Measurements from ENCODE around the gene OSBP. TPM values are rescaled to one million over a fixed set of nuclear protein-coding genes. Genes with fewer than 3 reads are reported as not detected.

The OSBP gene
- total and polyA plus RNA-seq, 2 experiments from 2014 or later = 11.0 to 39.3 TPM

GRCh38 chr11:59542142-59542810, 73.3 kb downstream of the OSBP start (continued):
- no peak for TF ChIP-seq ZNF462 (CRISPR knock-in tag; IDR thresholded peaks at IDR 0.05)

- Histone ChIP-seq H3K27ac (ENCODE audit: low read depth) (no peak overlapping the region), H3K36me3 (ENCODE audit: insufficient read depth) (no peaks in the 10 kb centered on the region), H3K4me3 (no peak overlapping the region), H3K79me2 (replicated peaks; ENCODE audit: insufficient read depth) (no peaks in the 10 kb centered on the region), H4K20me1 (replicated peaks; ENCODE audit: insufficient read depth) (no peaks in the 10 kb centered on the region), H3K4me2 (no peak overlapping the region), H2AFZ (peak overlapping the region; percentile 32; the same call in 1 of the 2 replicates), H3K27me3 (ENCODE audit: insufficient read depth) (no peaks in the 10 kb centered on the region), H3K9me2 (ENCODE audit: insufficient read depth) (peaks cover 9% of the 10 kb centered on the region; the same call in 1 of the 2 replicates), H3K4me1 (ENCODE audit: insufficient read depth) (peaks cover 5% of the 10 kb centered on the region; the same call in 1 of the 2 replicates), H3F3A (replicated peaks; ENCODE audit: low read depth) (no peaks in the 10 kb centered on the region)
- Mint-ChIP-seq H3K36me3 (ENCODE audit: low read depth) (no peaks in the 10 kb centered on the region), H3K27ac (no peak overlapping the region), H3K4me3 (no peak overlapping the region), H3K4me1 (0 out of 3 replicates have a peak, but pooled peaks cover 3% of the 10 kb centered on the region), H3K9me3 (no peaks in the 10 kb centered on the region), H3K27me3 (ENCODE audit: insufficient read depth, low read depth, poor library complexity) (peaks cover 4% of the 10 kb centered on the region)
- ATAC-seq (no peak), DNase-seq (ENCODE audit: low spot score) (no peak)
- TF ChIP-seq EZH2phosphoT487 (IDR thresholded peaks at IDR 0.05; ENCODE audit: unreplicated experiment) (no peak), CTCF (conservative IDR thresholded peaks at IDR 0.05; ENCODE audit: low read depth in 2 of 2) (no peak), ZNF462 (CRISPR knock-in tag; IDR thresholded peaks at IDR 0.05) (no peak), ETS1 (IDR thresholded peaks at IDR 0.05) (no peak), POLR2AphosphoS5 (IDR thresholded peaks at IDR 0.05; ENCODE audit: low read depth) (no peak)
Measured at GRCh38 chr11:59534676-59535075, 80.9 kb downstream of the OSBP start.
